Measurements from ENCODE around the gene MACC1. TPM values are rescaled to one million over a fixed set of nuclear protein-coding genes. Genes with fewer than 3 reads are reported as not detected.
A peak's percentile ranks its signal among the peaks of the same experiment; 100 is the strongest.

Gene MACC1
- total and polyA plus RNA-seq, 9 of the 15 experiments (the other 6 are each of a cell fraction or from before 2014, with no cell fraction given), result 5.9 to 30.2 (median 10.4) TPM

- Histone ChIP-seq H2AFZ (ENCODE audit: low read depth, low read length) (peak overlapping the region; percentile 92), H4K20me1 (replicated peaks; ENCODE audit: control insufficient read depth, insufficient read depth, low read length) (no peaks in the 10 kb centered on the region), H3K27ac (ENCODE audit: extremely low read depth, low read depth, low read length) (peak overlapping the region; percentile 99), H3K79me2 (ENCODE audit: control insufficient read depth, insufficient read depth, low read length) (peaks cover 25% of the 10 kb centered on the region), H3K36me3 (ENCODE audit: control insufficient read depth, insufficient read depth, low read length) (no peaks in the 10 kb centered on the region), H3K4me2 (ENCODE audit: insufficient read depth, low read length) (peak overlapping the region; percentile 67), H3K4me3 (no peak overlapping the region), H3K9me1 (ENCODE audit: control insufficient read depth, insufficient read depth, low read length) (no peaks in the 10 kb centered on the region), H3K9ac (ENCODE audit: insufficient read depth in 1 of 2, low read depth in 2 of 2, low read length in 2 of 2) (peak overlapping the region; percentile 11 to 86; a peak in 3 of 4 replicates), H3K4me1 (replicated peaks in 1 of 2; ENCODE audit: control insufficient read depth in 2 of 2, insufficient read depth in 2 of 2, low read length in 2 of 2) (peaks cover 6 to 66% of the 10 kb centered on the region in 2 experiments), H3K27me3 (ENCODE audit: control insufficient read depth in 2 of 2, insufficient read depth in 2 of 2, low read length in 2 of 2) (no peaks in the 10 kb centered on the region), H3K9me3 (replicated peaks; ENCODE audit: control insufficient read depth, insufficient read depth, low read depth, low read length) (no peaks in the 10 kb centered on the region)
- no TSS peak for BruUV-seq (replicated peaks)
- ChIA-PET CTCF (ENCODE audit: low intra/inter-chr PET ratio) (no interaction called here), POLR2A (interaction anchor here (0.6 to 3.4 kb wide), 17 partner anchors 10 to 113 kb away, joined by 3 to 20 read pairs (median 4); no protein-coding TSS in a partner anchor)
- DNase-seq (ENCODE audit: extremely low read depth in 1 of 4, low spot score in 3 of 4) (peak; percentile 84 to 99 (median 85)), FAIRE-seq (peak; percentile 99), ATAC-seq (peak; percentile 86)
- in situ Hi-C loops (cut with MboI) (no loop called here), intact Hi-C loops (cut with micrococcal nuclease) (loop anchor here (1.0 kb wide), 2 partner anchors 19 to 87 kb away; no protein-coding TSS in a partner anchor)
- 0% methylated on average over 7 of the region's 7 CpGs for WGBS (ENCODE audit: insufficient coverage, low coverage, missing lambda C conversion rate)
- peak; percentile 89; the same call in 1 of the 2 replicates for TF ChIP-seq RB1 (IDR thresholded peaks at IDR 0.05; ENCODE audit: low read depth)
- TF ChIP-seq ZNF324 (CRISPR knock-in tag; IDR thresholded peaks at IDR 0.05), result 0 out of 2 replicates have a peak, but pooled peaks have one; percentile 44
- no peak for TF ChIP-seq PURB (CRISPR knock-in tag; IDR thresholded peaks at IDR 0.05; ENCODE audit: low read depth)
- TF ChIP-seq ZNF318 (IDR thresholded peaks at IDR 0.05; ENCODE audit: borderline replicate concordance in 1 of 2, low read depth in 1 of 2), result peak; percentile 96 to 100; a peak in 3 of 4 replicates
- TF ChIP-seq FOXJ2 (tag; IDR thresholded peaks at IDR 0.05), result peak; percentile 99
- TF ChIP-seq ZNF511 (CRISPR knock-in tag; IDR thresholded peaks at IDR 0.05), result 0 out of 2 replicates have a peak, but pooled peaks have one; percentile 83
- peak; percentile 74 for TF ChIP-seq PTRF (tag; IDR thresholded peaks at IDR 0.05)
- TF ChIP-seq TEAD4 (IDR thresholded peaks at IDR 0.05; ENCODE audit: low read length), result peak; percentile 100
- TF ChIP-seq TEAD4 (CRISPR knock-in tag; IDR thresholded peaks at IDR 0.05; ENCODE audit: borderline replicate concordance), result 0 out of 2 replicates have a peak, but pooled peaks have one; percentile 41
- TF ChIP-seq ELK3 (CRISPR knock-in tag; IDR thresholded peaks at IDR 0.05), result 0 out of 2 replicates have a peak, but pooled peaks have one; percentile 12
- no peak for TF ChIP-seq CAMTA2 (CRISPR knock-in tag; conservative IDR thresholded peaks at IDR 0.05)
These were observed 2.5 kb upstream of the MACC1 start for GRCh38 chr7:20219446-20220292.
